IMR-90 (cell line): ENCODE results near the gene PTEN.
"Not testable (repeated sequence)": the region's sequence is repeated elsewhere in the genome, so short reads cannot be mapped to it uniquely, and the experiment has no call there.

ENCODE experiments used
- BHLHE40 ChIP-seq: fragments of 150-350 bp; IDR thresholded peaks from 2 replicates; pipeline ENCODE4 v1.6.1; 2016; ENCODE audit warnings: mild to moderate bottlenecking, low read depth, low read length
- FOS ChIP-seq: fragments of 150-350 bp; IDR thresholded peaks from 2 replicates; pipeline ENCODE4 v1.6.1; 2016; ENCODE audit warnings: low read depth, low read length
- MAFK ChIP-seq: IDR thresholded peaks from 2 replicates; pipeline ENCODE4 v1.6.1; 2012; ENCODE audit warnings: low read depth, low read length, improper control_type of control experiment
- MAZ ChIP-seq: IDR thresholded peaks from 2 replicates; pipeline ENCODE4 v1.6.1; 2012; ENCODE audit warnings: low read depth, mild to moderate bottlenecking, low read length, improper control_type of control experiment, moderate library complexity, borderline replicate concordance
- POLR2A ChIP-seq: IDR thresholded peaks from 2 replicates; pipeline ENCODE4 v1.6.1; 2012; ENCODE audit warnings: mild to moderate bottlenecking, low read depth, low read length
- RAD21 ChIP-seq: IDR thresholded peaks from 2 replicates; pipeline ENCODE4 v1.6.1; 2012; ENCODE audit warnings: low read length, improper control_type of control experiment
- RFX5 ChIP-seq: IDR thresholded peaks from 2 replicates; pipeline ENCODE4 v1.8.0; 2012; ENCODE audit warnings: low read depth, mild to moderate bottlenecking, low read length, moderate library complexity
- TF ChIP-seq, protein P1 (sequence below): conservative IDR thresholded peaks from 2 replicates; pipeline ENCODE4 v1.5.1; 2012; ENCODE audit warnings: mild to moderate bottlenecking, low read depth, low read length, improper control_type of control experiment
- TF ChIP-seq, protein P2 (sequence below): fragments of 150-350 bp; IDR thresholded peaks from 2 replicates; pipeline ENCODE4 v1.6.1; 2017; ENCODE audit warnings: mild to moderate bottlenecking, antibody characterized with exemption, low read length, low read depth

DNA sequence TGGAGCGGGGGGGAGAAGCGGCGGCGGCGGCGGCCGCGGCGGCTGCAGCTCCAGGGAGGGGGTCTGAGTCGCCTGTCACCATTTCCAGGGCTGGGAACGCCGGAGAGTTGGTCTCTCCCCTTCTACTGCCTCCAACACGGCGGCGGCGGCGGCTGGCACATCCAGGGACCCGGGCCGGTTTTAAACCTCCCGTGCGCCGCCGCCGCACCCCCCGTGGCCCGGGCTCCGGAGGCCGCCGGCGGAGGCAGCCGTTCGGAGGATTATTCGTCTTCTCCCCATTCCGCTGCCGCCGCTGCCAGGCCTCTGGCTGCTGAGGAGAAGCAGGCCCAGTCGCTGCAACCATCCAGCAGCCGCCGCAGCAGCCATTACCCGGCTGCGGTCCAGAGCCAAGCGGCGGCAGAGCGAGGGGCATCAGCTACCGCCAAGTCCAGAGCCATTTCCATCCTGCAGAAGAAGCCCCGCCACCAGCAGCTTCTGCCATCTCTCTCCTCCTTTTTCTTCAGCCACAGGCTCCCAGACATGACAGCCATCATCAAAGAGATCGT is 598 bp downstream of the PTEN start:
- not testable (repeated sequence) for TF ChIP-seq RAD21, MAFK, POLR2A, MAZ, BHLHE40, FOS, RFX5
- TF ChIP-seq, protein P1, sequence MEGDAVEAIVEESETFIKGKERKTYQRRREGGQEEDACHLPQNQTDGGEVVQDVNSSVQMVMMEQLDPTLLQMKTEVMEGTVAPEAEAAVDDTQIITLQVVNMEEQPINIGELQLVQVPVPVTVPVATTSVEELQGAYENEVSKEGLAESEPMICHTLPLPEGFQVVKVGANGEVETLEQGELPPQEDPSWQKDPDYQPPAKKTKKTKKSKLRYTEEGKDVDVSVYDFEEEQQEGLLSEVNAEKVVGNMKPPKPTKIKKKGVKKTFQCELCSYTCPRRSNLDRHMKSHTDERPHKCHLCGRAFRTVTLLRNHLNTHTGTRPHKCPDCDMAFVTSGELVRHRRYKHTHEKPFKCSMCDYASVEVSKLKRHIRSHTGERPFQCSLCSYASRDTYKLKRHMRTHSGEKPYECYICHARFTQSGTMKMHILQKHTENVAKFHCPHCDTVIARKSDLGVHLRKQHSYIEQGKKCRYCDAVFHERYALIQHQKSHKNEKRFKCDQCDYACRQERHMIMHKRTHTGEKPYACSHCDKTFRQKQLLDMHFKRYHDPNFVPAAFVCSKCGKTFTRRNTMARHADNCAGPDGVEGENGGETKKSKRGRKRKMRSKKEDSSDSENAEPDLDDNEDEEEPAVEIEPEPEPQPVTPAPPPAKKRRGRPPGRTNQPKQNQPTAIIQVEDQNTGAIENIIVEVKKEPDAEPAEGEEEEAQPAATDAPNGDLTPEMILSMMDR: not testable (repeated sequence)
- TF ChIP-seq, protein P2, sequence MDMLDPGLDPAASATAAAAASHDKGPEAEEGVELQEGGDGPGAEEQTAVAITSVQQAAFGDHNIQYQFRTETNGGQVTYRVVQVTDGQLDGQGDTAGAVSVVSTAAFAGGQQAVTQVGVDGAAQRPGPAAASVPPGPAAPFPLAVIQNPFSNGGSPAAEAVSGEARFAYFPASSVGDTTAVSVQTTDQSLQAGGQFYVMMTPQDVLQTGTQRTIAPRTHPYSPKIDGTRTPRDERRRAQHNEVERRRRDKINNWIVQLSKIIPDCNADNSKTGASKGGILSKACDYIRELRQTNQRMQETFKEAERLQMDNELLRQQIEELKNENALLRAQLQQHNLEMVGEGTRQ: not testable (repeated sequence)
